HG03521 (cell line): ENCODE measurements around the gene ADAMTSL4.

Experiments used
- ATAC-seq: cut with Tn5 transposase; IDR thresholded peaks from one replicate; pipeline ENCODE4 v1.9.1; 2021; ENCODE audit warnings: mild to moderate bottlenecking, moderate library complexity; ENCODE audit not compliant: unreplicated experiment

The ADAMTSL4 gene

GRCh38 chr1:150534002-150534401 lies 15.2 kb upstream of the ADAMTSL4 start:
- no peak for ATAC-seq

GRCh38 chr1:150535511-150536287 lies 13.5 kb upstream of the ADAMTSL4 start:
- ATAC-seq = no peak

- ATAC-seq = no peak
These were observed 12.1 kb upstream of the ADAMTSL4 start for GRCh38 chr1:150536836-150537731.

- ATAC-seq = no peak
These were observed 11.2 kb upstream of the ADAMTSL4 start for GRCh38 chr1:150537732-150538684.

- ATAC-seq = no peak
These were observed 5.6 kb upstream of the ADAMTSL4 start for GRCh38 chr1:150543500-150544143.

- ATAC-seq = no peak
These were observed 5.0 kb upstream of the ADAMTSL4 start for GRCh38 chr1:150544204-150544603.

- ATAC-seq = no peak
These were observed 3.6 kb upstream of the ADAMTSL4 start for GRCh38 chr1:150545486-150546032.

- no peak for ATAC-seq
These were observed 2.8 kb upstream of the ADAMTSL4 start for GRCh38 chr1:150546294-150546937.

GRCh38 chr1:150548324-150548631 lies 930 bp upstream of the ADAMTSL4 start:
- ATAC-seq = no peak

- ATAC-seq = no peak
These were observed 451 bp downstream of the ADAMTSL4 start for GRCh38 chr1:150549496-150550221.

- ATAC-seq = no peak
These were observed 1.2 kb downstream of the ADAMTSL4 start for GRCh38 chr1:150550222-150551050.

GRCh38 chr1:150551051-150551783 lies 2.0 kb downstream of the ADAMTSL4 start:
- ATAC-seq = no peak

- no peak for ATAC-seq
These were observed 2.5 kb downstream of the ADAMTSL4 start for GRCh38 chr1:150551784-150552127.

- no peak for ATAC-seq
These were observed 3.1 kb downstream of the ADAMTSL4 start for GRCh38 chr1:150552128-150552910.

GRCh38 chr1:150552911-150553289 lies 3.7 kb downstream of the ADAMTSL4 start:
- ATAC-seq = no peak

GRCh38 chr1:150553392-150554085 lies 4.3 kb downstream of the ADAMTSL4 start:
- ATAC-seq = no peak
